ENCODE results near the gene PIGBOS1. TPM values are rescaled to one million over a fixed set of nuclear protein-coding genes. Genes with fewer than 3 reads are reported as not detected.

Gene PIGBOS1
- total and polyA plus RNA-seq, 11 donors: 5.8 to 18.0 (median 8.1) TPM

DNA sequence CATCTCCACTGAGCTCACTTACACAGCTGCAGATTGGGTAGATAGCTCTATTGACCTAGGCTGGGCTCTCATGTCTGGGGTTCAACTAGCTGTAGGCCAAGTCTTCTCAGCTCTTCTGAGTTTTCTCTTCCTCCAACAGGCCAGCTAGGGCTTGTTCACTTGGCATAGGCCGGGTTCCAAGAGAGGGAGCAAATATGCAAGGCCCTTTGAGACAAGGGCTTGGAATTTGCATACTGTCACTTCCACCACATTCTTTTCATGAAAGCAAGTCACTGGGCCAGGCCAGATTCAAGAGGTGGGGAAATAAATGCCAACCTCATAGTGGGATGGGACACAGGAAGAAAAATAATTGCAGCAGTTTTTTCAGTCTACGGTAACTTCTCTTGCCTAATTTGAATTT, 25.3 kb upstream of the PIGBOS1 start:
- Histone ChIP-seq H3K36me3 (peaks cover 0 to 63% (median 40%) of the 10 kb centered on the region in 9 donors), H3K4me3 (no peak overlapping the region), H3K9me3 (no peaks in the 10 kb centered on the region), H3K27me3 (no peaks in the 10 kb centered on the region), H3K27ac (no peak overlapping the region), H3K4me1 (peaks cover 0 to 4% (median 0%) of the 10 kb centered on the region in 12 donors)
- DNase-seq (no peak), ATAC-seq (peak in 2 of 4 donors; percentile 30 to 39)
- 73 to 82% (median 77%) methylated on average over 2 of the region's 2 CpGs for WGBS, 4 donors
- TF ChIP-seq, protein P1, sequence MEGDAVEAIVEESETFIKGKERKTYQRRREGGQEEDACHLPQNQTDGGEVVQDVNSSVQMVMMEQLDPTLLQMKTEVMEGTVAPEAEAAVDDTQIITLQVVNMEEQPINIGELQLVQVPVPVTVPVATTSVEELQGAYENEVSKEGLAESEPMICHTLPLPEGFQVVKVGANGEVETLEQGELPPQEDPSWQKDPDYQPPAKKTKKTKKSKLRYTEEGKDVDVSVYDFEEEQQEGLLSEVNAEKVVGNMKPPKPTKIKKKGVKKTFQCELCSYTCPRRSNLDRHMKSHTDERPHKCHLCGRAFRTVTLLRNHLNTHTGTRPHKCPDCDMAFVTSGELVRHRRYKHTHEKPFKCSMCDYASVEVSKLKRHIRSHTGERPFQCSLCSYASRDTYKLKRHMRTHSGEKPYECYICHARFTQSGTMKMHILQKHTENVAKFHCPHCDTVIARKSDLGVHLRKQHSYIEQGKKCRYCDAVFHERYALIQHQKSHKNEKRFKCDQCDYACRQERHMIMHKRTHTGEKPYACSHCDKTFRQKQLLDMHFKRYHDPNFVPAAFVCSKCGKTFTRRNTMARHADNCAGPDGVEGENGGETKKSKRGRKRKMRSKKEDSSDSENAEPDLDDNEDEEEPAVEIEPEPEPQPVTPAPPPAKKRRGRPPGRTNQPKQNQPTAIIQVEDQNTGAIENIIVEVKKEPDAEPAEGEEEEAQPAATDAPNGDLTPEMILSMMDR (IDR thresholded peaks at IDR 0.05): no peak
- no peak for TF ChIP-seq POLR2A (IDR thresholded peaks at IDR 0.05)
- intact Hi-C loops (cut with DNase I): no loop called here

DNA sequence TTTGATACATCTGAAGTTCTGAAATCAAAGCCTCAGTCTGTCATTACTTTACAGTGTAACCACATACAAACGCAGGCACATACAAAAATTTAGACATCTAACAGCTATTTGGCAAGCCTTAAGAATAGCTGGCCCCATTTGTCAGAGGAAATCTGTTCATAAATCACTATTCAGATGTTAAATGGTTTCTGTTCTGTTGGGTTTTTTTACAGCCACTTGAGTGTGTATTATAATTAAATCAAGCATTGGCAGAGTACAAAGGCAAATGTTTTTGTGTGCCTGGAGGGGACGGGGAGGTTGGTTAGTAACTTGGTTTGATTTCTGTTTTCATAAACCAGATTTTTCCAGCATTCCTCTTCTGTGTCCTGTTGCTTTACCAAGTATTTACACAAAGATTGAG, 24.2 kb upstream of the PIGBOS1 start:
- TF ChIP-seq POLR2A (IDR thresholded peaks at IDR 0.05): no peak
- TF ChIP-seq, protein P1 (IDR thresholded peaks at IDR 0.05): no peak
- 80 to 90% (median 84%) methylated on average over 2 of the region's 2 CpGs for WGBS, 4 donors
- Histone ChIP-seq H3K4me3 (no peak overlapping the region), H3K27ac (no peak overlapping the region), H3K9me3 (no peaks in the 10 kb centered on the region), H3K36me3 (peaks cover 0 to 67% (median 41%) of the 10 kb centered on the region in 9 donors), H3K4me1 (peaks cover 0 to 4% (median 0%) of the 10 kb centered on the region in 12 donors), H3K27me3 (no peaks in the 10 kb centered on the region)
- DNase-seq (no peak), ATAC-seq (no peak)
- intact Hi-C loops (cut with DNase I): no loop called here

- no peak for DNase-seq
- H3K9me3 ChIP-seq: no peaks in the 10 kb centered on the region
- H3K27me3 ChIP-seq: no peaks in the 10 kb centered on the region
- no peak for TF ChIP-seq POLR2A (IDR thresholded peaks at IDR 0.05)
- TF ChIP-seq, protein P1 (IDR thresholded peaks at IDR 0.05): no peak
- no peaks in the 10 kb centered on the region for H3K4me1 ChIP-seq
- H3K4me3 ChIP-seq: no peak overlapping the region
- no peak for ATAC-seq
- 80 to 93% (median 89%) methylated on average over 1 of the region's 1 CpG for WGBS, 4 donors
- intact Hi-C loops (cut with DNase I): no loop called here
- no peak overlapping the region for H3K27ac ChIP-seq
- H3K36me3 ChIP-seq: peaks cover 0 to 89% (median 70%) of the 10 kb centered on the region in 9 donors
Measured at GRCh38 chr15:55337160-55337559, 18.2 kb upstream of the PIGBOS1 start.

- no peaks in the 10 kb centered on the region for H3K9me3 ChIP-seq
- intact Hi-C loops (cut with DNase I): no loop called here
- peaks cover 0 to 96% (median 65%) of the 10 kb centered on the region in 9 donors for H3K36me3 ChIP-seq
Measured at GRCh38 chr15:55334997-55335396, 16.1 kb upstream of the PIGBOS1 start.

More at GRCh38 chr15:55334997-55335396, 16.1 kb upstream of the PIGBOS1 start:
- H3K27me3 ChIP-seq: no peaks in the 10 kb centered on the region
- no peak overlapping the region for H3K27ac ChIP-seq
- 98 to 100% (median 100%) methylated on average over 1 of the region's 1 CpG for WGBS, 4 donors
- TF ChIP-seq, protein P1 (IDR thresholded peaks at IDR 0.05): no peak
- no peak for TF ChIP-seq POLR2A (IDR thresholded peaks at IDR 0.05)
- no peak overlapping the region for H3K4me3 ChIP-seq
- no peak for DNase-seq
- no peaks in the 10 kb centered on the region for H3K4me1 ChIP-seq
- ATAC-seq: no peak
